ENCODE results near the gene LARP1. TPM values are rescaled to one million over a fixed set of nuclear protein-coding genes. Genes with fewer than 3 reads are reported as not detected.

Gene LARP1
- total and polyA plus RNA-seq, 2 experiments from 2014 or later: 133 to 302 TPM

DNA sequence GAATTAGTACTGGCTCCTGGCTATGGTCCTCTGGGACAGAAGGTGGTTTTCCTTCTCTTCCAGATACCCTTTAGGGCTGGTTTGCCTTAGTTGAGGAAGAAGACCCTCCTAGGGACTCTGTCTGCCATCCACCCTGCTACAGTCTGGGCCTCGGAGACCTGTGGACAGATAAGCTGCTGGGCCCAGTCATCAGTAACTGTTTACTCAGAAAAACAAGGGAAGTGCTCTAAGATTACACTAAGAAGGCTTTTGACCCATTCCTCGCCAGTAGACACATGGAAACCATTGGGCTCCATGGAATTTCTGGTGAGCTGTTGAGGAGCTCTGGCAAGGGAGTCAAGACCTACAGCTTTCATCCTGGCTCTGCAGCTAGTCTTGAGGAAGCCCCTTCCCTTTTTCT is 31.2 kb downstream of the LARP1 start (continued):
- TF ChIP-seq, protein P1, sequence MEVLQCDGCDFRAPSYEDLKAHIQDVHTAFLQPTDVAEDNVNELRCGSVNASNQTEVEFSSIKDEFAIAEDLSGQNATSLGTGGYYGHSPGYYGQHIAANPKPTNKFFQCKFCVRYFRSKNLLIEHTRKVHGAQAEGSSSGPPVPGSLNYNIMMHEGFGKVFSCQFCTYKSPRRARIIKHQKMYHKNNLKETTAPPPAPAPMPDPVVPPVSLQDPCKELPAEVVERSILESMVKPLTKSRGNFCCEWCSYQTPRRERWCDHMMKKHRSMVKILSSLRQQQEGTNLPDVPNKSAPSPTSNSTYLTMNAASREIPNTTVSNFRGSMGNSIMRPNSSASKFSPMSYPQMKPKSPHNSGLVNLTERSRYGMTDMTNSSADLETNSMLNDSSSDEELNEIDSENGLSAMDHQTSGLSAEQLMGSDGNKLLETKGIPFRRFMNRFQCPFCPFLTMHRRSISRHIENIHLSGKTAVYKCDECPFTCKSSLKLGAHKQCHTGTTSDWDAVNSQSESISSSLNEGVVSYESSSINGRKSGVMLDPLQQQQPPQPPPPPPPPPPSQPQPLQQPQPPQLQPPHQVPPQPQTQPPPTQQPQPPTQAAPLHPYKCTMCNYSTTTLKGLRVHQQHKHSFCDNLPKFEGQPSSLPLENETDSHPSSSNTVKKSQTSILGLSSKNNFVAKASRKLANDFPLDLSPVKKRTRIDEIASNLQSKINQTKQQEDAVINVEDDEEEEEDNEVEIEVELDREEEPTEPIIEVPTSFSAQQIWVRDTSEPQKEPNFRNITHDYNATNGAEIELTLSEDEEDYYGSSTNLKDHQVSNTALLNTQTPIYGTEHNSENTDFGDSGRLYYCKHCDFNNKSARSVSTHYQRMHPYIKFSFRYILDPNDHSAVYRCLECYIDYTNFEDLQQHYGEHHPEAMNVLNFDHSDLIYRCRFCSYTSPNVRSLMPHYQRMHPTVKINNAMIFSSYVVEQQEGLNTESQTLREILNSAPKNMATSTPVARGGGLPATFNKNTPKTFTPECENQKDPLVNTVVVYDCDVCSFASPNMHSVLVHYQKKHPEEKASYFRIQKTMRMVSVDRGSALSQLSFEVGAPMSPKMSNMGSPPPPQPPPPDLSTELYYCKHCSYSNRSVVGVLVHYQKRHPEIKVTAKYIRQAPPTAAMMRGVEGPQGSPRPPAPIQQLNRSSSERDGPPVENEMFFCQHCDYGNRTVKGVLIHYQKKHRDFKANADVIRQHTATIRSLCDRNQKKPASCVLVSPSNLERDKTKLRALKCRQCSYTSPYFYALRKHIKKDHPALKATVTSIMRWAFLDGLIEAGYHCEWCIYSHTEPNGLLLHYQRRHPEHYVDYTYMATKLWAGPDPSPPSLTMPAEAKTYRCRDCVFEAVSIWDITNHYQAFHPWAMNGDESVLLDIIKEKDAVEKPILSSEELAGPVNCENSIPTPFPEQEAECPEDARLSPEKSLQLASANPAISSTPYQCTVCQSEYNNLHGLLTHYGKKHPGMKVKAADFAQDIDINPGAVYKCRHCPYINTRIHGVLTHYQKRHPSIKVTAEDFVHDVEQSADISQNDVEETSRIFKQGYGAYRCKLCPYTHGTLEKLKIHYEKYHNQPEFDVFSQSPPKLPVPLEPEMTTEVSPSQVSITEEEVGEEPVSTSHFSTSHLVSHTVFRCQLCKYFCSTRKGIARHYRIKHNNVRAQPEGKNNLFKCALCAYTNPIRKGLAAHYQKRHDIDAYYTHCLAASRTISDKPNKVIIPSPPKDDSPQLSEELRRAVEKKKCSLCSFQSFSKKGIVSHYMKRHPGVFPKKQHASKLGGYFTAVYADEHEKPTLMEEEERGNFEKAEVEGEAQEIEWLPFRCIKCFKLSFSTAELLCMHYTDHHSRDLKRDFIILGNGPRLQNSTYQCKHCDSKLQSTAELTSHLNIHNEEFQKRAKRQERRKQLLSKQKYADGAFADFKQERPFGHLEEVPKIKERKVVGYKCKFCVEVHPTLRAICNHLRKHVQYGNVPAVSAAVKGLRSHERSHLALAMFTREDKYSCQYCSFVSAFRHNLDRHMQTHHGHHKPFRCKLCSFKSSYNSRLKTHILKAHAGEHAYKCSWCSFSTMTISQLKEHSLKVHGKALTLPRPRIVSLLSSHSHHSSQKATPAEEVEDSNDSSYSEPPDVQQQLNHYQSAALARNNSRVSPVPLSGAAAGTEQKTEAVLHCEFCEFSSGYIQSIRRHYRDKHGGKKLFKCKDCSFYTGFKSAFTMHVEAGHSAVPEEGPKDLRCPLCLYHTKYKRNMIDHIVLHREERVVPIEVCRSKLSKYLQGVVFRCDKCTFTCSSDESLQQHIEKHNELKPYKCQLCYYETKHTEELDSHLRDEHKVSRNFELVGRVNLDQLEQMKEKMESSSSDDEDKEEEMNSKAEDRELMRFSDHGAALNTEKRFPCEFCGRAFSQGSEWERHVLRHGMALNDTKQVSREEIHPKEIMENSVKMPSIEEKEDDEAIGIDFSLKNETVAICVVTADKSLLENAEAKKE (CRISPR knock-in tag; IDR thresholded peaks at IDR 0.05): no peak
- TF ChIP-seq EZH2phosphoT487 (IDR thresholded peaks at IDR 0.05; ENCODE audit: unreplicated experiment): no peak

DNA sequence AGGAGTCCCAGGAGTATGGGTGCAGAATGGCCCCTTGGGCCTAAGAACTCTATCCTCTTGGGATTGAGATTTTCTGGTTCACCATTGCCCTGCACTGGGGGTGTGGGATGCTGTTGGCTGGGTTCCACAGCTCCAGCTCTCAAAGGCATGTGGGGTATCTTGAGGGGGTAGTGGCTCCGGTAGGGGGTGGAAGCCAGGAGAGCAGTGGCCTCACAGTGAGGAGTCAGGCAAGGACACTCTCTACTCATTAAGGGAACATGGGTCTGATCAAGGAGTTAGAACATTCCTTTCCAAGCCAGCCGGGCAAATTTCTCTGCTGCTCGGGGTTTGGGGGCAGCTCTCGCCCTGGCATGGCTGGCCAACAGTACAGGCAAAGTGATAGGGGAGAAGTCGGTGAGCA is 33.0 kb downstream of the LARP1 start:
- H4K20me1 ChIP-seq (replicated peaks; ENCODE audit: insufficient read depth): peaks cover 76% of the 10 kb centered on the region
- H3K27me3 ChIP-seq (ENCODE audit: insufficient read depth): no peaks in the 10 kb centered on the region
- H3F3A ChIP-seq (replicated peaks; ENCODE audit: low read depth): peaks cover 33% of the 10 kb centered on the region
- peaks cover 11% of the 10 kb centered on the region for H3K27me3 Mint-ChIP-seq (ENCODE audit: insufficient read depth, low read depth, poor library complexity)
- H3K4me3 Mint-ChIP-seq: no peak overlapping the region
- H3K4me1 Mint-ChIP-seq: peaks cover 49% of the 10 kb centered on the region
- no peak overlapping the region for H3K4me3 ChIP-seq
- peak overlapping the region; percentile 86 for H3K27ac ChIP-seq (ENCODE audit: low read depth)
- no peak overlapping the region for H3K4me2 ChIP-seq
- H2AFZ ChIP-seq: no peak overlapping the region
- peaks cover 47% of the 10 kb centered on the region for H3K4me1 ChIP-seq (ENCODE audit: insufficient read depth)
- H3K27ac Mint-ChIP-seq: peak overlapping the region; percentile 76
- H3K9me3 Mint-ChIP-seq: no peaks in the 10 kb centered on the region
- no peak for ATAC-seq
- peaks cover 41% of the 10 kb centered on the region for H3K36me3 Mint-ChIP-seq (ENCODE audit: low read depth)
- peaks cover 35% of the 10 kb centered on the region for H3K36me3 ChIP-seq (ENCODE audit: insufficient read depth)
- no peaks in the 10 kb centered on the region for H3K9me2 ChIP-seq (ENCODE audit: insufficient read depth)
- peaks cover 97% of the 10 kb centered on the region for H3K79me2 ChIP-seq (replicated peaks; ENCODE audit: insufficient read depth)
- DNase-seq (ENCODE audit: low spot score): no peak
- no peak for TF ChIP-seq ZNF331 (CRISPR knock-in tag; IDR thresholded peaks at IDR 0.05; ENCODE audit: low read depth)
- TF ChIP-seq POLR2AphosphoS5 (IDR thresholded peaks at IDR 0.05; ENCODE audit: low read depth): no peak
- TF ChIP-seq, protein P2, sequence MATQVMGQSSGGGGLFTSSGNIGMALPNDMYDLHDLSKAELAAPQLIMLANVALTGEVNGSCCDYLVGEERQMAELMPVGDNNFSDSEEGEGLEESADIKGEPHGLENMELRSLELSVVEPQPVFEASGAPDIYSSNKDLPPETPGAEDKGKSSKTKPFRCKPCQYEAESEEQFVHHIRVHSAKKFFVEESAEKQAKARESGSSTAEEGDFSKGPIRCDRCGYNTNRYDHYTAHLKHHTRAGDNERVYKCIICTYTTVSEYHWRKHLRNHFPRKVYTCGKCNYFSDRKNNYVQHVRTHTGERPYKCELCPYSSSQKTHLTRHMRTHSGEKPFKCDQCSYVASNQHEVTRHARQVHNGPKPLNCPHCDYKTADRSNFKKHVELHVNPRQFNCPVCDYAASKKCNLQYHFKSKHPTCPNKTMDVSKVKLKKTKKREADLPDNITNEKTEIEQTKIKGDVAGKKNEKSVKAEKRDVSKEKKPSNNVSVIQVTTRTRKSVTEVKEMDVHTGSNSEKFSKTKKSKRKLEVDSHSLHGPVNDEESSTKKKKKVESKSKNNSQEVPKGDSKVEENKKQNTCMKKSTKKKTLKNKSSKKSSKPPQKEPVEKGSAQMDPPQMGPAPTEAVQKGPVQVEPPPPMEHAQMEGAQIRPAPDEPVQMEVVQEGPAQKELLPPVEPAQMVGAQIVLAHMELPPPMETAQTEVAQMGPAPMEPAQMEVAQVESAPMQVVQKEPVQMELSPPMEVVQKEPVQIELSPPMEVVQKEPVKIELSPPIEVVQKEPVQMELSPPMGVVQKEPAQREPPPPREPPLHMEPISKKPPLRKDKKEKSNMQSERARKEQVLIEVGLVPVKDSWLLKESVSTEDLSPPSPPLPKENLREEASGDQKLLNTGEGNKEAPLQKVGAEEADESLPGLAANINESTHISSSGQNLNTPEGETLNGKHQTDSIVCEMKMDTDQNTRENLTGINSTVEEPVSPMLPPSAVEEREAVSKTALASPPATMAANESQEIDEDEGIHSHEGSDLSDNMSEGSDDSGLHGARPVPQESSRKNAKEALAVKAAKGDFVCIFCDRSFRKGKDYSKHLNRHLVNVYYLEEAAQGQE (IDR thresholded peaks at IDR 0.05; ENCODE audit: unreplicated experiment): no peak
- TF ChIP-seq, protein P3, sequence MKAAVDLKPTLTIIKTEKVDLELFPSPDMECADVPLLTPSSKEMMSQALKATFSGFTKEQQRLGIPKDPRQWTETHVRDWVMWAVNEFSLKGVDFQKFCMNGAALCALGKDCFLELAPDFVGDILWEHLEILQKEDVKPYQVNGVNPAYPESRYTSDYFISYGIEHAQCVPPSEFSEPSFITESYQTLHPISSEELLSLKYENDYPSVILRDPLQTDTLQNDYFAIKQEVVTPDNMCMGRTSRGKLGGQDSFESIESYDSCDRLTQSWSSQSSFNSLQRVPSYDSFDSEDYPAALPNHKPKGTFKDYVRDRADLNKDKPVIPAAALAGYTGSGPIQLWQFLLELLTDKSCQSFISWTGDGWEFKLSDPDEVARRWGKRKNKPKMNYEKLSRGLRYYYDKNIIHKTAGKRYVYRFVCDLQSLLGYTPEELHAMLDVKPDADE (IDR thresholded peaks at IDR 0.05): no peak
- TF ChIP-seq, protein P4, sequence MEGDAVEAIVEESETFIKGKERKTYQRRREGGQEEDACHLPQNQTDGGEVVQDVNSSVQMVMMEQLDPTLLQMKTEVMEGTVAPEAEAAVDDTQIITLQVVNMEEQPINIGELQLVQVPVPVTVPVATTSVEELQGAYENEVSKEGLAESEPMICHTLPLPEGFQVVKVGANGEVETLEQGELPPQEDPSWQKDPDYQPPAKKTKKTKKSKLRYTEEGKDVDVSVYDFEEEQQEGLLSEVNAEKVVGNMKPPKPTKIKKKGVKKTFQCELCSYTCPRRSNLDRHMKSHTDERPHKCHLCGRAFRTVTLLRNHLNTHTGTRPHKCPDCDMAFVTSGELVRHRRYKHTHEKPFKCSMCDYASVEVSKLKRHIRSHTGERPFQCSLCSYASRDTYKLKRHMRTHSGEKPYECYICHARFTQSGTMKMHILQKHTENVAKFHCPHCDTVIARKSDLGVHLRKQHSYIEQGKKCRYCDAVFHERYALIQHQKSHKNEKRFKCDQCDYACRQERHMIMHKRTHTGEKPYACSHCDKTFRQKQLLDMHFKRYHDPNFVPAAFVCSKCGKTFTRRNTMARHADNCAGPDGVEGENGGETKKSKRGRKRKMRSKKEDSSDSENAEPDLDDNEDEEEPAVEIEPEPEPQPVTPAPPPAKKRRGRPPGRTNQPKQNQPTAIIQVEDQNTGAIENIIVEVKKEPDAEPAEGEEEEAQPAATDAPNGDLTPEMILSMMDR (conservative IDR thresholded peaks at IDR 0.05; ENCODE audit: low read depth in 2 of 2): no peak
- TF ChIP-seq CREB1 (CRISPR knock-in tag; IDR thresholded peaks at IDR 0.05; ENCODE audit: low read depth): no peak
- TF ChIP-seq STAT1 (IDR thresholded peaks at IDR 0.05; ENCODE audit: unreplicated experiment): no peak
- TF ChIP-seq ZNF114 (CRISPR knock-in tag; IDR thresholded peaks at IDR 0.05): no peak
- TF ChIP-seq NANOG (IDR thresholded peaks at IDR 0.05; ENCODE audit: borderline replicate concordance): no peak

Measured in GM23338 (cell line).